ENCODE results near the gene FAR2.

GRCh38 chr12:29376118-29376517, 227.0 kb downstream of the FAR2 start:
- TF ChIP-seq CTCF (IDR thresholded peaks at IDR 0.05): no peak
- no peak for TF ChIP-seq ZFX (IDR thresholded peaks at IDR 0.05; ENCODE audit: borderline replicate concordance)
